GM10266 (cell line): ENCODE results near the gene BCL6B.
A peak's percentile ranks its signal among the peaks of the same experiment; 100 is the strongest.

Experiments used
- DNase-seq: peaks from one replicate; pipeline ENCODE4 v3.0.0; 2012; ENCODE audit errors: extremely low spot score
- TF ChIP-seq, protein P1 (sequence below): IDR thresholded peaks from 2 replicates; pipeline ENCODE4 v1.5.1; 2012; ENCODE audit warnings: mild to moderate bottlenecking, low read depth; ENCODE audit not compliant: control insufficient read depth, insufficient read depth; ENCODE audit errors: missing control alignments

Gene BCL6B

DNA sequence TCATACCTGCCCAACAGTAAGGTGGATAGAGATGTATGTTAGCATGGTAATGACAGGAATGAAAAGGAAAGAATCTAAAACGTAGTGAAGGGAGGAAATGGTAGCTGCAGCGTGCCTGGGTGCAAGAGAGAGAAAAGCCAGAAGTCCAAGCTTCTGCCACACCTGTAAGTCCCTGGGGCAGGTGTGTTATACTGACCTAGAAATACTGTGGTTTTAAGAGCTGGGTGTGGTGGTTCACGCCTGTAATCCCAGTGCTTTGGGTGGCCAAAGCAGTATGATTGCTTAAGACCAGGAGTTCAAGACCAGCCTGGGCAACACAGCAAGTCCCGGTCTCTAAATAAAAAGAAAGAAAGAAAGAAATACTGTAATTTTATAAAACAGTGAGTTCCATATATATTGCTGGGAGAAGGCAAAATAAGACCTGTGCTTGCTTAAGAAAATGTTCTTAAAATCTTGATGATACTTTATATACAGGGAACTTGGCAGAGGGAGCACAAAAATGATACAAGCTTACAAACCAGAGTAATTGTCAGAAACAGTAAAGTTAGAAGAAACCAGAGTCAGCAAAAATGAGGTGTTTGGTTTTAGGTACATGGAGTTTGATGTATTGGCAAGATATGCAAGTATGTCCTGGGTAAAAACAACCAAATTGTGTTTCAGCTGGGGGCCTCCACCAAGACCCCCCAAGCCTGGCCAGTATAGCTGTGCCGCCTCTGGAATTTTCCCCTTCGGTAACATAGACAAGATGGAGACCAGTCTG, 20.4 kb upstream of the BCL6B start:
- TF ChIP-seq, protein P1, sequence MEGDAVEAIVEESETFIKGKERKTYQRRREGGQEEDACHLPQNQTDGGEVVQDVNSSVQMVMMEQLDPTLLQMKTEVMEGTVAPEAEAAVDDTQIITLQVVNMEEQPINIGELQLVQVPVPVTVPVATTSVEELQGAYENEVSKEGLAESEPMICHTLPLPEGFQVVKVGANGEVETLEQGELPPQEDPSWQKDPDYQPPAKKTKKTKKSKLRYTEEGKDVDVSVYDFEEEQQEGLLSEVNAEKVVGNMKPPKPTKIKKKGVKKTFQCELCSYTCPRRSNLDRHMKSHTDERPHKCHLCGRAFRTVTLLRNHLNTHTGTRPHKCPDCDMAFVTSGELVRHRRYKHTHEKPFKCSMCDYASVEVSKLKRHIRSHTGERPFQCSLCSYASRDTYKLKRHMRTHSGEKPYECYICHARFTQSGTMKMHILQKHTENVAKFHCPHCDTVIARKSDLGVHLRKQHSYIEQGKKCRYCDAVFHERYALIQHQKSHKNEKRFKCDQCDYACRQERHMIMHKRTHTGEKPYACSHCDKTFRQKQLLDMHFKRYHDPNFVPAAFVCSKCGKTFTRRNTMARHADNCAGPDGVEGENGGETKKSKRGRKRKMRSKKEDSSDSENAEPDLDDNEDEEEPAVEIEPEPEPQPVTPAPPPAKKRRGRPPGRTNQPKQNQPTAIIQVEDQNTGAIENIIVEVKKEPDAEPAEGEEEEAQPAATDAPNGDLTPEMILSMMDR, result no peak
- DNase-seq, result no peak

GRCh38 chr17:7003745-7004144, 19.1 kb upstream of the BCL6B start:
- TF ChIP-seq, protein P1, result no peak
- no peak for DNase-seq

GRCh38 chr17:7004398-7005253, 18.2 kb upstream of the BCL6B start:
- DNase-seq, result peak; percentile 78
- TF ChIP-seq, protein P1, result peak; percentile 71

DNA sequence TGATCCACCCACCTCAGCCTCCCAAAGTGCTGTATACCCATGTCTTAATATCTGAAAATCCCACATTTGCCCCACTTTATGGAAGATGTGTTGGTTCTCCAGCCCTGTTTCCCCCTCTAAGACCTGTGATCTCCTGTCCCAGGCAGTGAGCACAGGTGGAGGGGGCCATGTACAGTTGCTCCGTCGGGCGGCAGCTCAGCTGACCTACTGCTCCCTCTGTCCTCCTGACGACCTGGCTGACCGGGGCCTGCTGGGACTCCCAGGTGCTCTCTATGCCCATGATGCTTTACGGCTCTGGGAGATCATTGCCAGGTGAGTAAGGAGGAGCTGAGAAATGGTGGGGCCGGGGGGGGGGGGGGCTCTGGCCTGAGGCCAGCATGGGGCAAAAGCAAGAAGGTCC, 17.1 kb upstream of the BCL6B start:
- TF ChIP-seq, protein P1, result no peak
- no peak for DNase-seq

- TF ChIP-seq, protein P1, result no peak
- no peak for DNase-seq
These were observed 15.7 kb upstream of the BCL6B start for GRCh38 chr17:7007143-7007542.

GRCh38 chr17:7010523-7010922, 12.3 kb upstream of the BCL6B start:
- no peak for DNase-seq
- TF ChIP-seq, protein P1, result no peak

DNA sequence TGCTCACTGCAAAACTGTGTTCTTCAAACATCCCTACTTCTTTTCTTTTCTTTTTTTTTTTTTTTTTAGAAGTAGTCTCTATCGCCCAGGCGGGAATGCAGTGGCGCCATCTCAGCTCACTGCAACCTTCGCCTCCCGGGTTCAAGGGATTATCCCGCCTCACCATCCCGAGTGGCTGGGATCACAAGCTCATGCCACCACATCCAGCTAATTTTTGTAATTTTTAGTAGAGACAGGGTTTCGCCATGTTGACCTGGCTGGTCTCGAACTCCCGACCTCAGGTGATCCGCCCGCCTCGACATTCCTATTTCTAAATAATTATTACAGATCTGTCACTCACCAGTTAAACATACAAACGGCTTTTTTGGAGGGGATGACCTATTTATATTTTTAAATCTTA, 11.4 kb upstream of the BCL6B start:
- TF ChIP-seq, protein P1, result no peak
- DNase-seq, result no peak
